WTC11 (cell line): Measurements from ENCODE around the gene ANKDD1B.

Source experiments
- AFF4 ChIP-seq: sonication (generic); formaldehyde crosslinking; IDR thresholded peaks from 2 replicates; pipeline ENCODE4 v1.8.1; 2023; ENCODE audit warnings: mild to moderate bottlenecking, missing genetic modification reagents, borderline replicate concordance
- CTCF ChIP-seq: fragments of 200-600 bp; IDR thresholded peaks from 2 replicates; pipeline ENCODE4 v1.8.0; 2022; ENCODE audit warnings: antibody characterized with exemption
- NFE2L1 ChIP-seq: sonication (generic); formaldehyde crosslinking; IDR thresholded peaks from 2 replicates; pipeline ENCODE4 v1.8.1; 2023; ENCODE audit warnings: missing genetic modification reagents
- SMAD3 ChIP-seq: sonication (generic); formaldehyde crosslinking; IDR thresholded peaks from 2 replicates; pipeline ENCODE4 v1.8.0; 2022; ENCODE audit warnings: missing genetic modification reagents, mild to moderate bottlenecking, borderline replicate concordance
- ZNF512 ChIP-seq: sonication (generic); formaldehyde crosslinking; IDR thresholded peaks from 2 replicates; pipeline ENCODE4 v1.8.1; 2022; ENCODE audit warnings: missing genetic modification reagents, borderline replicate concordance

GRCh38 chr5:75574791-75575190 is 36.5 kb upstream of the ANKDD1B start:
- no peak for TF ChIP-seq CTCF
- no peak for TF ChIP-seq NFE2L1 (CRISPR knock-in tag)
- TF ChIP-seq SMAD3 (CRISPR knock-in tag): no peak
- no peak for TF ChIP-seq ZNF512
- no peak for TF ChIP-seq AFF4 (CRISPR knock-in tag)
